B cell (primary cell): ENCODE results near the gene SLC22A24.

Experiments used
- EZH2 ChIP-seq: IDR thresholded peaks from 2 replicates; pipeline ENCODE4 v1.6.1; 2012; ENCODE audit warnings: borderline replicate concordance, low read depth, mild to moderate bottlenecking, moderate library complexity, low read length; ENCODE audit not compliant: insufficient read depth, poor library complexity, severe bottlenecking
- TF ChIP-seq, protein P1 (sequence below): fragments of 200-600 bp; IDR thresholded peaks from one replicate; pipeline ENCODE4 v1.8.0; 2022; ENCODE audit warnings: antibody characterized with exemption, mild to moderate bottlenecking

DNA sequence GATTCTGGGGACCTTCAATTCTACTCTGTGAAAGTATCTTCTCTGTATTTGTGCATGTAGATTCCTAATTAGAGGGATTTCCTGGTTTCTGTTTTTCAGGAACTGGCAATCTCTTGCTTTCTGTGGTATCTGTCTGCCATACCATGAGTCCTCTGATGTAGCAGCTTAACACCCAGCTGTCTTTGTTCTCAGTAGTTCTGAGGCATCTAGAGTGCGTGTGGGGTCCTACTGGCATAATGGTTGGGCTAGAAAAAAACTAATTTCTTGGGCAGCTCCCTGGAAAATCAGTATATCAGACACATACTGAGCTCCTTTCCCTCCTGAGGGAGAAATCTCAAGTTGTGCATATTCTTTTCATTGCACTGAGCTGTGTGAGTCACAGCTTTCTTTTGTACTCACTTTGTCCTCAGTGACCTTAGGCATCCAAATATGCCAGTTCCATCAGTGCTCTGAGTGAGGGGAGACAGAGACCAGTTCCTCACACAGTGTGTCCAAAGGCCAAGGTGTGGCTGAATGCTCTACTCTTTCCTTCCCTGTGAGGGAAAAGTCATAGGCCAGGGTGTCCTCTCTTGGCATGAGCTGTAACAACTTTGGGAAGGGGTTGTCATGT lies 35.5 kb upstream of the SLC22A24 start:
- TF ChIP-seq, protein P1, sequence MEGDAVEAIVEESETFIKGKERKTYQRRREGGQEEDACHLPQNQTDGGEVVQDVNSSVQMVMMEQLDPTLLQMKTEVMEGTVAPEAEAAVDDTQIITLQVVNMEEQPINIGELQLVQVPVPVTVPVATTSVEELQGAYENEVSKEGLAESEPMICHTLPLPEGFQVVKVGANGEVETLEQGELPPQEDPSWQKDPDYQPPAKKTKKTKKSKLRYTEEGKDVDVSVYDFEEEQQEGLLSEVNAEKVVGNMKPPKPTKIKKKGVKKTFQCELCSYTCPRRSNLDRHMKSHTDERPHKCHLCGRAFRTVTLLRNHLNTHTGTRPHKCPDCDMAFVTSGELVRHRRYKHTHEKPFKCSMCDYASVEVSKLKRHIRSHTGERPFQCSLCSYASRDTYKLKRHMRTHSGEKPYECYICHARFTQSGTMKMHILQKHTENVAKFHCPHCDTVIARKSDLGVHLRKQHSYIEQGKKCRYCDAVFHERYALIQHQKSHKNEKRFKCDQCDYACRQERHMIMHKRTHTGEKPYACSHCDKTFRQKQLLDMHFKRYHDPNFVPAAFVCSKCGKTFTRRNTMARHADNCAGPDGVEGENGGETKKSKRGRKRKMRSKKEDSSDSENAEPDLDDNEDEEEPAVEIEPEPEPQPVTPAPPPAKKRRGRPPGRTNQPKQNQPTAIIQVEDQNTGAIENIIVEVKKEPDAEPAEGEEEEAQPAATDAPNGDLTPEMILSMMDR = no peak
- TF ChIP-seq EZH2 = no peak
